ENCODE results near the gene IGF1R. TPM values are rescaled to one million over a fixed set of nuclear protein-coding genes. Genes with fewer than 3 reads are reported as not detected.

Gene IGF1R
- total and polyA plus RNA-seq, 2 of the 13 experiments (the other 11 are each of a cell fraction or from before 2014, with no cell fraction given): 15.9 to 18.4 TPM

GRCh38 chr15:98942431-98942830 is 294.1 kb downstream of the IGF1R start (continued):
- no peak for TF ChIP-seq ZFP36 (IDR thresholded peaks at IDR 0.05; ENCODE audit: borderline replicate concordance, low read depth, low read length, partially characterized antibody)
- no peak for TF ChIP-seq KLF15 (CRISPR knock-in tag; IDR thresholded peaks at IDR 0.05; ENCODE audit: borderline replicate concordance)
- TF ChIP-seq RBM22 (optimal IDR thresholded peaks at IDR 0.05; ENCODE audit: low read length): no peak

DNA sequence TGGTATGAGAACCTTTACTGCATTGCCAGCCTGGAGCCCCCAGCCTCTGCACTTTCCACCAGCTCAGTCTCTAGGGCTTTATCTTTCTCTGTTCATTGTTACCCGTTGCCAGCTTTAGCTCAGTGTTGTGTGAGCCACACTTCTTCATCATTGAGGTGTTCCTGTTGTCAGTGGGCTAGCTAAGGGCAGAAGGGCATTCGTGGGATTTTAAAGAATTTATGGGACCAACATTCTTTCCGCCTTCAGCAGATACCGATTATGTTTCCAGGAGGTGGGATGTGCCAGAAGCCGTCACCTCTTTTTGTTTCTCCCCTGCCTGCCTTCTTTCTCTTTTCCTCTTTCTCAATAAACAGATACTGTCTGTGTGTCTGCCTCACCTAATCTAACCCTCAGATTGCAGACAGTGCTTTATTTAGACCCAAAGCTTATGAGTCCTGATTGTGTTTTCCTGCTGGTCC is 294.7 kb downstream of the IGF1R start:
- Histone ChIP-seq H3K9me3 (ENCODE audit: low read length) (no peaks in the 10 kb centered on the region), H3K27ac (ENCODE audit: extremely low read length, insufficient read depth, low read length) (no peak overlapping the region), H3K4me2 (ENCODE audit: low read depth, low read length) (no peak overlapping the region), H4K20me1 (ENCODE audit: insufficient read depth, low read length) (no peaks in the 10 kb centered on the region; the same call in 1 of the 2 replicates), H3K27me3 (ENCODE audit: control insufficient read depth in 1 of 2, insufficient read depth in 2 of 2, low read length in 2 of 2) (no peaks in the 10 kb centered on the region), H2AFZ (ENCODE audit: low read length) (no peak overlapping the region), H3K36me3 (replicated peaks in 1 of 2; ENCODE audit: control insufficient read depth in 1 of 2, insufficient read depth in 2 of 2, low read length in 2 of 2) (peaks cover 30 to 83% of the 10 kb centered on the region in 2 experiments), H3K4me1 (ENCODE audit: insufficient read depth, low read length) (peaks cover 15% of the 10 kb centered on the region), H3K4me3 (replicated peaks in 1 of 3; ENCODE audit: insufficient read depth in 1 of 3, low read depth in 2 of 3, low read length in 3 of 3) (no peak overlapping the region), H3K79me2 (ENCODE audit: insufficient read depth, low read length) (no peaks in the 10 kb centered on the region), H3K9ac (ENCODE audit: insufficient read depth, low read depth, low read length) (no peak overlapping the region)
- TF ChIP-seq ZC3H13 (CRISPR knock-in tag; IDR thresholded peaks at IDR 0.05) (no peak), CEBPB (IDR thresholded peaks at IDR 0.05; ENCODE audit: borderline replicate concordance, low read depth, low read length) (no peak), ATF7 (IDR thresholded peaks at IDR 0.05) (no peak), ATF7 (CRISPR knock-in tag; IDR thresholded peaks at IDR 0.05) (no peak)
- in situ Hi-C loops (cut with HindIII; ENCODE audit: extremely low pct_ligation_motif_present, low pct_unique_long_range_greater_than_20kb): no loop called here
- POLR2A ChIA-PET: no interaction called here
- BruUV-seq (replicated peaks): no TSS peak
- WGBS (ENCODE audit: low lambda C conversion rate): 98% methylated on average over 5 of the region's 5 CpGs
- intact Hi-C loops (cut with micrococcal nuclease; ENCODE audit: unreplicated experiment): no loop called here
- DNase-seq (ENCODE audit: low spot score): no peak
- no peak for FAIRE-seq
- ATAC-seq: no peak
- CTCF ChIA-PET (ENCODE audit: low intra/inter-chr PET ratio, low total read pairs): no interaction called here

GRCh38 chr15:98943601-98944151 is 295.3 kb downstream of the IGF1R start:
- Histone ChIP-seq H3K27me3 (ENCODE audit: control insufficient read depth in 1 of 2, insufficient read depth in 2 of 2, low read length in 2 of 2) (no peaks in the 10 kb centered on the region), H4K20me1 (ENCODE audit: insufficient read depth, low read length) (no peaks in the 10 kb centered on the region; the same call in 1 of the 2 replicates), H3K4me2 (ENCODE audit: low read depth, low read length) (no peak overlapping the region), H3K9ac (ENCODE audit: insufficient read depth, low read depth, low read length) (no peak overlapping the region), H3K79me2 (ENCODE audit: insufficient read depth, low read length) (no peaks in the 10 kb centered on the region), H3K4me1 (ENCODE audit: insufficient read depth, low read length) (peaks cover 15% of the 10 kb centered on the region), H2AFZ (ENCODE audit: low read length) (no peak overlapping the region), H3K36me3 (replicated peaks in 1 of 2; ENCODE audit: control insufficient read depth in 1 of 2, insufficient read depth in 2 of 2, low read length in 2 of 2) (peaks cover 35 to 83% of the 10 kb centered on the region in 2 experiments), H3K27ac (ENCODE audit: extremely low read length, insufficient read depth, low read length) (no peak overlapping the region), H3K4me3 (replicated peaks in 1 of 3; ENCODE audit: insufficient read depth in 1 of 3, low read depth in 2 of 3, low read length in 3 of 3) (no peak overlapping the region), H3K9me3 (ENCODE audit: low read length) (no peaks in the 10 kb centered on the region)
- POLR2A ChIA-PET: no interaction called here
- no peak for DNase-seq (ENCODE audit: low spot score)
- in situ Hi-C loops (cut with HindIII; ENCODE audit: extremely low pct_ligation_motif_present, low pct_unique_long_range_greater_than_20kb): no loop called here
- FAIRE-seq: no peak
- CTCF ChIA-PET (ENCODE audit: low intra/inter-chr PET ratio, low total read pairs): no interaction called here
- no peak for ATAC-seq
- 93% methylated on average over 6 of the region's 6 CpGs for WGBS (ENCODE audit: low lambda C conversion rate)
- BruUV-seq (replicated peaks): no TSS peak
- intact Hi-C loops (cut with micrococcal nuclease; ENCODE audit: unreplicated experiment): no loop called here
- TF ChIP-seq ZBTB42 (CRISPR knock-in tag; IDR thresholded peaks at IDR 0.05) (no peak), ZNF674 (CRISPR knock-in tag; IDR thresholded peaks at IDR 0.05; ENCODE audit: low read depth) (no peak), ZNF251 (CRISPR knock-in tag; IDR thresholded peaks at IDR 0.05) (no peak), ESRRA (CRISPR knock-in tag; IDR thresholded peaks at IDR 0.05; ENCODE audit: low read depth) (no peak), HNF4A (CRISPR knock-in tag; IDR thresholded peaks at IDR 0.05) (no peak), ARID4A (CRISPR knock-in tag; IDR thresholded peaks at IDR 0.05; ENCODE audit: borderline replicate concordance) (no peak), ZNF563 (CRISPR knock-in tag; IDR thresholded peaks at IDR 0.05) (no peak), TAF1 (CRISPR knock-in tag; IDR thresholded peaks at IDR 0.05) (no peak)
